NB4 (cell line): Measurements from ENCODE around the gene SPATA16.

Source experiments
- MYC ChIP-seq: IDR thresholded peaks from 2 replicates; pipeline ENCODE4 v1.6.1; 2011; ENCODE audit warnings: low read depth, low read length
- POLR2A ChIP-seq: IDR thresholded peaks from 2 replicates; pipeline ENCODE4 v1.6.1; 2011; ENCODE audit warnings: mild to moderate bottlenecking; ENCODE audit not compliant: insufficient read length; ENCODE audit errors: extremely low read depth
- TF ChIP-seq, protein P1 (sequence below): IDR thresholded peaks from one replicate; pipeline ENCODE4 v1.5.1; 2012; ENCODE audit warnings: low read depth, low read length
- TF ChIP-seq, protein P2 (sequence below): IDR thresholded peaks from 2 replicates; pipeline ENCODE4 v1.6.1; 2011; ENCODE audit warnings: low read depth, low read length

DNA sequence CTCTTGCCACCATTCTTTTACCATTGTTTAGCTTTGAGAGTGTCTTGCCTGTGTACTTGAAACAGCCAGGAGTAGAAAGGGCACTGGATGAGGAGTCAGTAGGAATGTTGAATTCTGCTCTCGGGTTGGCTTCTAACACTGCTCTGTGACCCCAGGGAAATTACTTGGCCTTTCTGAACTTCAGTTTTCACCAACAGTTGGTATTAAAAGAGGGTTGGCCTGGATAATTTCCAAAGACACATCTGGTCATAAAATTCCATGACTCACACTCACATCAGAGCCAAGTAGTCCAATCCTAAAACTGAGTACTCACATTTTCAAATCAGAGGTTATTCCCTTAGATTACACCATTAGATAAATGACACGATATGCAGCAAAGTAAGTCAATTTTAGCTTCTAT is 248.9 kb downstream of the SPATA16 start:
- TF ChIP-seq, protein P1, sequence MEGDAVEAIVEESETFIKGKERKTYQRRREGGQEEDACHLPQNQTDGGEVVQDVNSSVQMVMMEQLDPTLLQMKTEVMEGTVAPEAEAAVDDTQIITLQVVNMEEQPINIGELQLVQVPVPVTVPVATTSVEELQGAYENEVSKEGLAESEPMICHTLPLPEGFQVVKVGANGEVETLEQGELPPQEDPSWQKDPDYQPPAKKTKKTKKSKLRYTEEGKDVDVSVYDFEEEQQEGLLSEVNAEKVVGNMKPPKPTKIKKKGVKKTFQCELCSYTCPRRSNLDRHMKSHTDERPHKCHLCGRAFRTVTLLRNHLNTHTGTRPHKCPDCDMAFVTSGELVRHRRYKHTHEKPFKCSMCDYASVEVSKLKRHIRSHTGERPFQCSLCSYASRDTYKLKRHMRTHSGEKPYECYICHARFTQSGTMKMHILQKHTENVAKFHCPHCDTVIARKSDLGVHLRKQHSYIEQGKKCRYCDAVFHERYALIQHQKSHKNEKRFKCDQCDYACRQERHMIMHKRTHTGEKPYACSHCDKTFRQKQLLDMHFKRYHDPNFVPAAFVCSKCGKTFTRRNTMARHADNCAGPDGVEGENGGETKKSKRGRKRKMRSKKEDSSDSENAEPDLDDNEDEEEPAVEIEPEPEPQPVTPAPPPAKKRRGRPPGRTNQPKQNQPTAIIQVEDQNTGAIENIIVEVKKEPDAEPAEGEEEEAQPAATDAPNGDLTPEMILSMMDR: no peak
- TF ChIP-seq POLR2A: no peak
- TF ChIP-seq, protein P2, sequence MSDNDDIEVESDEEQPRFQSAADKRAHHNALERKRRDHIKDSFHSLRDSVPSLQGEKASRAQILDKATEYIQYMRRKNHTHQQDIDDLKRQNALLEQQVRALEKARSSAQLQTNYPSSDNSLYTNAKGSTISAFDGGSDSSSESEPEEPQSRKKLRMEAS: no peak
- TF ChIP-seq MYC: no peak
